Dedifferentiated amniotic fluid mesenchymal stem cell (primary cell): Measurements from ENCODE around the gene DUSP22.
"Not testable (repeated sequence)": the region's sequence is repeated elsewhere in the genome, so short reads cannot be mapped to it uniquely, and the experiment has no call there.

ENCODE experiments used
- DNase-seq: peaks from one replicate; pipeline ENCODE4 v3.0.0-alpha.2; 2016; ENCODE audit errors: extremely low spot score

DUSP22 gene

GRCh38 chr6:291697-292505 is at the start of gene DUSP22:
Gene DUSP22 (plus strand): TSS chr6:292487. CDS start chr6:292540, 53 bp downstream.
- peak; percentile 63 for DNase-seq

- no peak for DNase-seq
Observed at GRCh38 chr6:246352-246751, 45.9 kb upstream of the DUSP22 start.

- DNase-seq: no peak
Observed at GRCh38 chr6:247351-247750, 44.9 kb upstream of the DUSP22 start.

- not testable (repeated sequence) for DNase-seq
Observed at GRCh38 chr6:248046-248445, 44.2 kb upstream of the DUSP22 start.

- no peak for DNase-seq
Observed at GRCh38 chr6:250676-251075, 41.6 kb upstream of the DUSP22 start.

GRCh38 chr6:251920-252319 is 40.4 kb upstream of the DUSP22 start:
- no peak for DNase-seq

- DNase-seq: no peak
Observed at GRCh38 chr6:252775-253535, 39.3 kb upstream of the DUSP22 start.

- DNase-seq: no peak
Observed at GRCh38 chr6:254016-254415, 38.3 kb upstream of the DUSP22 start.

GRCh38 chr6:255041-255750 is 37.1 kb upstream of the DUSP22 start:
- no peak for DNase-seq

- DNase-seq: no peak
Observed at GRCh38 chr6:255751-256083, 36.6 kb upstream of the DUSP22 start.

- DNase-seq: no peak
Observed at GRCh38 chr6:256169-256568, 36.1 kb upstream of the DUSP22 start.

GRCh38 chr6:257031-257725 is 35.1 kb upstream of the DUSP22 start:
- no peak for DNase-seq

GRCh38 chr6:257774-258173 is 34.5 kb upstream of the DUSP22 start:
- DNase-seq: no peak

GRCh38 chr6:259316-259715 is 33.0 kb upstream of the DUSP22 start:
- DNase-seq: no peak

GRCh38 chr6:259901-260508 is 32.3 kb upstream of the DUSP22 start:
- no peak for DNase-seq

- no peak for DNase-seq
Observed at GRCh38 chr6:264626-265025, 27.7 kb upstream of the DUSP22 start.

GRCh38 chr6:268394-268935 is 23.8 kb upstream of the DUSP22 start:
- DNase-seq: no peak

- no peak for DNase-seq
Observed at GRCh38 chr6:273551-274058, 18.7 kb upstream of the DUSP22 start.

- DNase-seq: no peak
Observed at GRCh38 chr6:277746-278145, 14.5 kb upstream of the DUSP22 start.

GRCh38 chr6:278494-278893 is 13.8 kb upstream of the DUSP22 start:
- DNase-seq: no peak
